Superior temporal gyrus (tissue), 1 donor: ENCODE results near the gene DCTN1.
"Not testable (repeated sequence)": the region's sequence is repeated elsewhere in the genome, so short reads cannot be mapped to it uniquely, and the experiment has no call there.

Experiments used
- DNase-seq: peaks from one replicate; pipeline ENCODE4 v3.0.0-alpha.2; 2016; ENCODE audit errors: extremely low spot score

Gene DCTN1

DNA sequence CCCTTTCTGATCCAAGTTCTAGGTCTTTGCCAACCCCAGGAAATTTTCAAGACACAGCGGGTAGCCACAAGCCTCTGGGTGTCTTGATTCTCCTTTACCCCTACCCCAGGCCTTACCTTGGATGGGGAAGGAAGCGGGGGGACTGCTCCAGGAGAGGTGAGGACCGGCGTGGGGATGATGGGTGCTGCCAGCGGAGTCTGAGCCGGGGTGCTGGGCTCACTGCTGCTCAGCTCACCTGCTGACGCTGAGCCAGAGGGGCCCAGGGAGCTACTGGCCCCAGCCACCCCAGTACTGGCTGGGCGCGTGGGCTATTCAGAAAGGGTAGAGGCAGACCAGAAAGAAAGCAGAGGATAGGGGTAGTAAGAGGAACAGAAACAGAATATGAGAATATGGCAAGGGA is 8.7 kb downstream of the DCTN1 start:
- DNase-seq = no peak

DNA sequence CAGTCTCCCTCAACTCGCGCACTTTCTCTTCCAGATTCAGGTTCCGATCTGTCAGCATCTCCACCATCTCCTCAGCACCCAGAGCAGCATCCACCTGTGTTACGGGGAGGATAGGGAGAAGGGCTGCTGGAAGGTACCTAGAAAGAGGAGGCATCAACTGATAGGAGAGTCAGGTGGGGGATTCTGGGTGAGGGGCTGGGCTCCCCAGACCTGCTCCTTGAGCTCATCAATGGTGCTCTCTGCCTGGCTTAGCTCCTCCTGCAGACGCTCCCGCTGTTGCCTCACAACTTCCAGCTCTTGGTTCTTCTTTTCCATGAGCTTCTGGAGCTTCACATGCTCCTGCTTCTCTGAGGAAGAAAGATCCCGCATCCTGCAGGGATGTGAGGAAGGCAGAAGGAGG is 10.1 kb downstream of the DCTN1 start:
- DNase-seq = no peak

GRCh38 chr2:74368499-74368898 is 11.6 kb downstream of the DCTN1 start:
- DNase-seq = no peak

GRCh38 chr2:74367789-74368188 is 12.3 kb downstream of the DCTN1 start:
- DNase-seq = no peak

GRCh38 chr2:74366036-74366435 is 14.1 kb downstream of the DCTN1 start:
- DNase-seq = no peak

DNA sequence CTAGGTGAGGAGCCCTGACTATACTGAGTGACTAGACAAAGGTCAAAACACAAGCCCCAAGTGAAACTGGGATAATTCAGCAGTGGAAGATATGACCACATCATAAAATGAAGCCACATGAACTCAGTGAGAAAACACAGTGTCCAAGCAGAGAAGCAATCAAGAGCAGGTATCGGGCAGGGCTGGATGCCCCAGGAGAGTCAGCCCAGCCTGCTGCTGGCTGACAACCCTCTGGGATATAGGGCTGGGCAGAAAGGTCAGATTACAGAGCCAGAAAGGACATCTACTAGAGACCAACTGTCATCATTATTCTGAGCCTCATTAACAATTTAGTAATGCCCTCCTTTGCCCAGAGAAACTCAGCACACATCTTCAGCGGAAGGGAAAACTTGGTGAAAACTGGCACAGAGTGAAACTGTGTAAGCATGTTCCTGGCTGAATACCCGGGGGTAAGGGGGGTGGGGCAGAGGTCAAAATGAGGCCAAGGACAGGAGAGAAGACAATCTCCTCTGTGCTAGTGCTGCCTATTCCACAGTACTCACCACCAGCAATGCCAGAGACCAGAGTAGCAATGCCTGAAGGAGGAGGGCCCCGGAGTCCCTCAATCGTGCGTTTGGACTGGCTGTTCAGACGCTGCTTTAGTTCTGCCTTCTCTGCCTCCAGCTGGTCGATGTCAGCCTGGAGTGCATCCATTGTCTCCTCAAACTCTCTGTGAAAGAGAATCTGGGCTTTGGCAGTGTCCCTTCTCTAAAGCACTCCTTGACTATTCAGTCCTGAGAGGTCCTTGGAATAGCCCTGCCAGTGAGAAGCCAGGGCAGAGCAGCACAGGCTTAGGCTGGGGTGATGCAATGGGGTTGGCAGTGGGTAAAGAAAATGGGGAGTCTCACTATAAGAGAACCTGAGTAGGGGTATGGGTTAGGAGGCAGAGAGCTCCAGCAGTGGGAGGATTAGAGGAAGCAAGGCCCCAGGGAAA is 15.3 kb downstream of the DCTN1 start:
- no peak for DNase-seq

DNA sequence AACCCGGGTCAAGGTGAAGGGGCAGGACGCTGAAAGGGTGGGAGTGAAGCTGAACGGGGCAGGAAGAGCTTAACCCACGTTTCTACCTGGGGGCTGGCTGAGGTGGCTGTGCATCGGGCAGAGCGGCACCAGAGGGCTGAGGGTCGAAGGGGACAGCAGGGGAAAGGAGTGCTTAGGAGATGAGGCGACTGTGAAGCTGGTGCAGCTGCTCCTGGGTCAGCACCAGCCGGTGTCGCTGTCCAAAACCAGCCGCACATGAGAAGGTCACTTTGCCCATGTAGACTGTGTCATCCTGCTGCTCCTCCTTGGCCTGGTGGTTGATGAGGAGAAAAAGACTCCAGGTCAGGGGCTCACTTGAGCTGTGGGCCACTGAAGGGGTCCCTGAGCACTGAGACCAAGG is 18.8 kb downstream of the DCTN1 start:
- DNase-seq = no peak

DNA sequence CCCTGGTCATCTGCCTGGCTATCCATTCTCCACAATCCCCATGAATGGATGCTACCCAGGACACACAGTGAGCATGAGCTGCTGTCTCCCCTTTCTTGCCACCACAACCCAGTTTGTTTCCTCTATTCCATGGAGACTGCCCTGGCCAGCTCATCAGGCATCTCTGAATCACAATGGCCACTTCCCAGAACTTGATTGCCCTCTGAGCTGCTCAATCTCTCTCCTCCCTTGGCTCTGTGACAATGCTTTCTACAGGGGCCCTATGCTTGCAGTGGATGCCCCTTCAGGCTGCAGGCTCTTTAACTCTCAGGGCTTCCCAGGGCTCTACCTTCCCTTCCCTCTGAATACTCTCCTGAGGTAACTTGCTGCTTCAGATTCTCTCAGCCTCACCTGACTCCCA is 22.5 kb downstream of the DCTN1 start:
- no peak for DNase-seq

DNA sequence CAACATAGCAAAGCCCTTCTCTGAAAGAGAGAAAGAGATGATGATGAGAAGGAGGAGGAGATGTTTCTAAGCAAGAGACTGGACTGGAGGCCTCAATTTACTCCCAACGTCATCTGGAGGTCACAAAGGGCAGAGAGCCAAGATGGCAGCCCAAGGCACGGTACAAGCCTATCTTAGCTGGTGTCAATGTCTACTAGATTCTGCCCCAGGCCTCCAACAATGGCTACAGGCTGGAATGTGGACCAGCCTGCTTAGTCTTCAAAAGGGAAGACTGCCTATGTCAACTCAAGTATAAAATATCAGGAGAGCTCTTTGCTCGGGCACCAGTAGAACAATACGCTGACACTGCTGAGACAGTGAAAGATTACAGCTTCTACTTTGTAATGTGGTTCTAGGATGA is 30.2 kb downstream of the DCTN1 start:
- no peak for DNase-seq

DNA sequence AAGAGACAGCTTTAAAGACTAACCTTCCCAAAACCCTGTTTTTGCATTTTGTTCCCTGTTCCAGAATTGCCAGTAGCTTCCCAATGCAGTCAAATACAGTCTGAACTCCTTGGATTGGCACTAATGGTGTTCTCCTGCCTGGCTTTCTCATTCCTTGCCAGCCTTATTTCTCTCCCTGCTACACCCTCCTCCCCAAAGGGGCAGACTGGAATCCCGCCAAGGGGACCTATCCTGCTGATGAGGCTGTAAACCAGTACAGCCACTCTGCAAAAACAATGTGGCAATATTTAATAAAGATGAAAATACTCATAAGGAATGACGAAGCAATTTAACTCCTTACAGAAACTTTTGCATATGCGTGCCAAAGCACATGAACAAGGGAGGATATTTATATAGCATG is 32.4 kb downstream of the DCTN1 start:
- no peak for DNase-seq

- no peak for DNase-seq
Observed at GRCh38 chr2:74347303-74347702, 32.8 kb downstream of the DCTN1 start.

DNA sequence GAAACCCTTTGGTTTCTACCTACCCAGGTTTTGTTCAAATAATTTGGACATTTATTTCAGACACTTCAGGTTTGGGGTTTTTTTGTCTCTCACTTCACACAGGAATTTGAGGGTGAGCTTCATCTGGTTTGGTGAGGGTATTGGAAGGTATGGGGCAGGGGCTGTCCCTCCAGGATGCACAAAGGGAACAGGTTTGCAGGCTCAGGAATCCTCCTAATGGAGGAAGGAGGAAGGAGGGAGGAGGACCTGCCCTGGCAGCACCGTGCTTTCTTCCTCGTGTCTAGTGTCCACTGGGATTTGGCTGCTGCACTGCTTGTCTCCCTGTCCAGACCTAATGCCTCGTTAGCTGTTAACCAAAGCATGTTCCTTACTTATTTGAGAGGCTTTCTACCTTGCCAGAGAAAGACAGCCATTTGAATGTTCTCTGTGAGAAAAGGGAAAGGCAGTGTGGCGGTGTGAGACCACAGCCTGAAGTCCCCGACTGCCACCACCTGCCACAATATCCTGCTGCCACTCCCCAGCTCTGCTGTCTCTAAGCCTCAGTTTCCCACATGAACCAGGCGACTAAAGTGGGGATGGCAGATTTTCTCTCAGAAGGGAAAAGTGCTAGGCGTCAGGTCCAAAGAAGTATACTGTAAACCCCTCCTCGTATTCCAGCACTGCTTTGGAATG is 34.7 kb downstream of the DCTN1 start:
- no peak for DNase-seq

- no peak for DNase-seq
Observed at GRCh38 chr2:74343316-74343715, 36.8 kb downstream of the DCTN1 start, which contains the start of gene SLC4A5. TSS of gene SLC4A5 (minus strand) at chr2:74343416. CDS start at chr2:74315023, 28,393 bp downstream.

- DNase-seq = not testable (repeated sequence)
Observed at GRCh38 chr2:74336227-74336626, 43.9 kb downstream of the DCTN1 start.

DNA sequence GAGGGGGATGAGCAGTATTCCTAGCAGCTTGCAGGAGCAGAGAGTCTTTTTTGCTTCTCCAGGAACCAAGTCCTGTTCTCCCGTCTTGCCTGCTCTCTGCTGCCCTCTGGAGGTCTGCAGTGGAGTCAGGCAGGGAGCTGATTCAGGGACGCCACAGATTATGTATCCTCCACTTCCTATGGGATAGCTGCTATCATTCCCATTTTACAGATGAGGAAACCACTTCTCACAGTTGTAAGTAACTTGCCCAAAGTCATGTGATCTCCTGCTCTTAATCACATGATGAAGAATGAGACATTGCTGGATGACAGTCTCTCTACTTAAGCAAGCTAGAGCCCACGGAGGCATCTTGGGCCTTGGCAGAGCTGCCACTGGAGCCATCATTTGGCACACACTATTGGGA is 45.2 kb downstream of the DCTN1 start:
- peak; percentile 87 for DNase-seq

- DNase-seq = peak; percentile 16
Observed at GRCh38 chr2:74333896-74334586, 46.1 kb downstream of the DCTN1 start.

DNA sequence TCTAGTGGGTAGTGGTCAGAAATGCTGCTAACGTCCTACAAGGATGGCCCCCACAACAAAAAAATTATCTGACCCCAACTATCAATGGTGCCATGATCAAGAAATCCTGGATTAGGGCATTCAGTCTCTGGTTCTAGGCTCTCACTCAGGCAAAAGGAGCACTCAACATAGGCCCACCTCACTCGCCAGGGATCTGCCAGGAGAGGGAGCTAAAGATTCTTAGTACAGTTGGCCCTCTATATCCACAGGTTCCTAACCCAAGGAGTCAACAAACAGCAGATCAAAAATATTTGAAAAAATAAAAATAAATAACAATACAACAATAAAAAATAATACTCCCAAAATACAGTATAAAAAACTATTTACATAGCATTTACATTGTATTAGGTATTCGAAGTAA is 46.9 kb downstream of the DCTN1 start:
- no peak for DNase-seq

GRCh38 chr2:74332550-74333174 is 47.4 kb downstream of the DCTN1 start:
- no peak for DNase-seq

- DNase-seq = no peak
Observed at GRCh38 chr2:74328573-74328972, 51.5 kb downstream of the DCTN1 start.

GRCh38 chr2:74328074-74328473 is 52.0 kb downstream of the DCTN1 start:
- DNase-seq = no peak

GRCh38 chr2:74327627-74328026 is 52.5 kb downstream of the DCTN1 start:
- DNase-seq = no peak

GRCh38 chr2:74327199-74327598 is 52.9 kb downstream of the DCTN1 start:
- DNase-seq = no peak
